ENCODE results near the gene ITIH4.

The ITIH4 gene

GRCh38 chr3:52801839-52802238 is 28.6 kb downstream of the ITIH4 start:
- no peak for DNase-seq (ENCODE audit: low read depth in 3 of 3, low spot score in 1 of 3)

DNA sequence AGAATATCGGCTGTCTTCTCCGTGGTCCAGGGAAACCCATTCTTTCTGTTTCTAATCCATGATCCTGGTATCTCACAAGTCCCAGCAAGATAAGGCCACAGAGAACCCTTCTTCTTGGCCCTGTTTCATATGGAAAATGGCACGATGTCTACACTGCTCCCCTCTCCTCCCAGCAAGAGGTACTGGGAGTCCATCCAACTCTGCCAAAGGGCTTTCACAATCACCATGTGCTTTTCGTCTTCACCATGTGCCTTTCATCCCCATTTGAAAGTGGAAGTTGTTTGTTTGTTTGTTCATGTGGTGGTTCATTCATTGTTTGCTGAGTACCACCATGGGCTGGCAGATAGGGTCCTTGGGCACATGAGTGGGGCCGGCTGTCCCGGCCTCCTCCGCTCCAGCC is 30.4 kb downstream of the ITIH4 start:
- DNase-seq (ENCODE audit: low read depth in 3 of 3, low spot score in 1 of 3): no peak

DNA sequence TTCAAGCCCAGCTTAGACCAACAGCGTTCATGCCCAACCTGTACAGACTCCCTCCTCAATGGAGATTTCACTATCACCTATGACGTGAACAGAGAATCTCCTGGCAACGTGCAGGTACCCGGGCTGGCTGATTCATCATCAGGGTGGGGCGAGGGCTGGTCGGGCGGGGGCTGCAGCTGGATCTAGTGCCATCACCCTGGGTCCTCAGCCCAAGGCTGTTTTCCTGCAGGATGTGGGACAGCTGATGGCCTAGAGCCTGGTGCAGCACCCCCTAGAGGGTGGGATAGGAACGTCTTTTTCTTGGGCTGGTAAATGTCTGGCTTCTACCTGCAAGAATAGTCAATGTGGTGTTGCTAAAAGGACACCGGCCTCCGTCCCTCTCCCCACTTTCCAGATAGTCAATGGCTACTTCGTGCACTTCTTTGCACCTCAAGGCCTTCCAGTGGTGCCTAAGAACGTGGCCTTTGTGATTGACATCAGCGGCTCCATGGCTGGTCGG is 31.4 kb downstream of the ITIH4 start:
- no peak for DNase-seq (ENCODE audit: low read depth in 3 of 3, low spot score in 1 of 3)

DNA sequence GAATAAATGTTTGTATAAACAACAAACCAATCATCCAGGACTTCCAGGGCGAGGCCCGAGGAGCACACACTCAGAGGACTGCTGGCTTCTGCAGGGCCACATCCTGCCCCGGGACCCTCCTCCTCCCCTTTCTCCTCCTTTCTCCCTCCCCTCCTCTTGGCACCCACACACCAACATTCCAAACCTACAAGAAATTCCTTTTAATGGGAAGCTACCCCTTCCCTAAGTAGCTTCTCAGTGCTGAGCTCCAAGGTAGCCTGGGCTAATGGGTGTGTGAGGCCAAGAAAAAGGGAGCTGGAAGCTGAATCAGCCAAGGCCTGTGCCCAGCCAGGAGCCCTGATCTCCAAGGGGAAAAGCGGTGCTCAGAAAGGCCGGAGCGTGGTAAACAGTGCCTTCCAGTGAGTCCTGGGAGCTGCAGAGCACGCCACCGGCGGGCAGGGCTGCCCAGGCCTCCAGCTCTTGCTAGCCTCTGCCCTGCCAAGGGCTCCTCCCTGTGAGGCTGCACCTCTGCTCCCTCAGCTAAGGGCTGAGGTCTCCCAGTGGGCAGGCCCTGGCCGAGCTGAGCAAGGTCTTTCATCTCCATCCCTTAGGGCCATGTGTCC is 32.0 kb downstream of the ITIH4 start:
- no peak for DNase-seq (ENCODE audit: low read depth in 3 of 3, low spot score in 1 of 3)

DNA sequence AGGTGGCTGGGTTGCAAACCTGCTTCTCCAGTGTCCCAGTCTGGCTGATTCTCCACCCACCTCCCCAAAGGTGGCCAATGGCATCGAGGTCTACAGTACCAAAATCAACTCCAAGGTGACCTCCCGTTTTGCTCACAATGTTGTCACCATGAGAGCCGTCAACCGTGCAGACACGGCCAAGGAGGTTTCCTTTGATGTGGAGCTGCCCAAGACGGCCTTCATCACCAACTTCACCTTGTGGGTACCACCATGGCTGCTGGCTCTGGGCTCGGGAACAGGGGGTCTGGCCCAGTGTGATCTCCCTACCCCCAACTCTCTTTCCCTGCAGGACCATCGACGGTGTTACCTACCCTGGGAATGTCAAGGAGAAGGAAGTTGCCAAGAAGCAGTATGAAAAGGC is 34.1 kb downstream of the ITIH4 start:
- DNase-seq (ENCODE audit: low read depth in 3 of 3, low spot score in 1 of 3): no peak

DNA sequence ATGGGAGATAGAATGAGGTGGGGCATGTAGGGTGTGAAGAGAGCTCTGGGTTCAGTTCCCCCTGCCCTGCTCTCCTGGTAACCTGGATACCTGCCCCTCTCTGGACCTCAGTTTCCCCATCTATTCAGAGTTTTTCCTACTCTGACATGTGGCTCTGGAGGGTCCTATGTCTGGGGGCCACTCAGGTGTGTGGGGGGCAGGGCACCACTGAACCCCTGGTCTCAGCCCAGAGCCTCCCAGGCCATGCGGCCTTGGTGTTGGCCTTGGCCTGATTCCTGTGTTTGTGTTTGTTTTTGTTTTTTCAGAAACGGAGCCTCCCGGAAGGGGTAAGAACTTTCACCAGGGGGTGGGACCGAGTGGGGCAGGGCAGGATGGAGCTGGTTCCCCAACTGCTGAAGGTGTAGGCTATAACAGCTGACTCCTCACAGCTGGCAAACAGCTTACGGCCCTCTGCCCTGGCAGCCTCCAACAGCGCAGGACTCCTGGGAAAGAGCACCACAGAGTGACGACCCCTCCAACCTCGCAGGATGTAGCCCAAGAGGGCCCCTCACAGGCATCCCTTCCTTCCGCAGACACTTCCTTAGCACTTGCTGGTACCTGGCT is 35.1 kb downstream of the ITIH4 start:
- no peak for DNase-seq (ENCODE audit: low read depth in 3 of 3, low spot score in 1 of 3)

GRCh38 chr3:52794612-52795099 is 35.8 kb downstream of the ITIH4 start, which contains the start of gene ITIH3:
TSS of gene ITIH3 (plus strand) at chr3:52794796. CDS start at chr3:52794804, 8 bp downstream.
- no peak for DNase-seq (ENCODE audit: low read depth in 3 of 3, low spot score in 1 of 3)

DNA sequence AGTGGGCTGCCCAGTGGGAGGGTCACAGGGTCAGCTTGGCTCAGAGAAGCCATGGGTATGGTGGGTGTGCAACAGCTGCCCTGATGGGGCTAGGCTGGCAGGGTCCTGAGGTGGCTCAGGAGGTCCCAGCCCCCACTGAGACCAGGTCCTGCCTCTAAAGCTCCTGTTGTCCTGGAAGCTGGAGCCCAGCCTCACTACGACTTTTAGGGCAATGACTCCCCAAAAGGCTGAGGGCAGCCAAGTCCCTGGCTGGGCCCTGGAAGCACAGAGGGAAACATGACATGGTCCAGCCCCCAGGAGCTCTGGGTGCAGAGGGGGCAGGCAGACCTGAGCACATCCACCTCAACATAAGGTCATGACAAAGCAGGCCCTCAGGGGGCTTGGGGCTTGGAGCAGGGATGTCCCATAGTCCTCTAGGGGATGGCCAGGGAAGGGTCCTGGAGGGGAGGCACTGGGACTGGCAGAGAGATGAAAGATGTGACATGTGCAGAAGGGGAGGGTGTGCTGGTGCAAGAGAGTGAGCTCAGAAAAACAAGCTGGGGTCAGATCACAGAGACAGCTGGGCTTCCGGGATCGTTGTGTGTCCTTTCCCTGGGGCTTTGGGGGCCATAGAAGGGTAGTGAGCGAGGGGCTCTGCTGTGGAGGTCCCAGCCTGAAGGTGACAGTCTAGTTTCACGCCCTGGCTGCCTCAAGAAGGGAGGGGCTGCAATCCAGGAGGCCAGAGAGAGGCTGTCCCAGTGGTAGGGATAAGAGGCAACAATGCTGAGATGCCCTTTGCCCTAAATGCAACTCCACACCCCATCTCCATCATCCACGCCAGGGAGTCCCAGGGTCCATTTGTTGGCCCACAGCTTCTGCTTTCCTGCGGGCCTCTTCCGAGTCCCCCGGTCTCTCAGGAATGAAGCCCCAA is 36.5 kb downstream of the ITIH4 start:
- DNase-seq (ENCODE audit: low read depth in 3 of 3, low spot score in 1 of 3): no peak

DNA sequence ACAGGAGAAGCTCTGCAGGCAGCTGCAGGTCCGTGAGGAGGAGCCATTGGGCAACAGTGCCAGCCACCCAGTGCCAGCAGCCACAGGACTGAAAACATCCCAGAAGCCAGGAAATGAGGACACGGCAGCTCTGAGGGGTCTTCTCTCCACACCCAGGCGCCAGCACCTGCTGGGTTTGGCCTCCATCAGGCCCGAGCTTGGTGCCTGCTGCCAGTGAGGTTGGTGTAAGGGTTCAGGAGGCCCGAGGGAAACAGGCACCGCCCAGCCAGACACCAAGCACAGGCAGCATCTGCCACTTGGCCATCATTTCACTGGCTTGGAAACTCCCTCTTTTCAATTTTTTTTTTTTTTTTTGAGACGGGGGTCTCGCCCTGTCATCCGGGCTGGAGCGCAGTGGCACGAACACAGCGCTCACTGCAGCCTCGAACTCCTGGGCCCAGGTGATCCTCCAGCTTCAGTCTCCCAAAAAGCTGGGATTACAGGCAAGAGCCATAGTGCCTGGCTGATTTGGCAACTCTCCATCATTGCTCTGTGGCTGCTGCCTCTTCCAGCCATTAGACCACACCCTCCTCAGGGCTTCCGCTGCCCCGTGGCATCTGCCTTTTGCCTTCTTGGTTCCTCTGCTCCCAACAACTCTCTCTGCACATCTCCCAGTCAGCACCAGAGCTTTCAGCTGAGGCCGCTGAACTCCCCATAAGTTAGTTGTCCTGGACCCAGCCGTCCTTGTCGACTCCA is 37.3 kb downstream of the ITIH4 start:
- DNase-seq (ENCODE audit: low read depth in 3 of 3, low spot score in 1 of 3): no peak

GRCh38 chr3:52792413-52792812 is 38.1 kb downstream of the ITIH4 start:
- no peak for DNase-seq (ENCODE audit: low read depth in 3 of 3, low spot score in 1 of 3)

- no peak for DNase-seq (ENCODE audit: low read depth in 3 of 3, low spot score in 1 of 3)
These were observed 38.5 kb downstream of the ITIH4 start for GRCh38 chr3:52791928-52792327.

GRCh38 chr3:52791366-52791765 is 39.1 kb downstream of the ITIH4 start:
- DNase-seq (ENCODE audit: low read depth in 3 of 3, low spot score in 1 of 3): no peak

DNA sequence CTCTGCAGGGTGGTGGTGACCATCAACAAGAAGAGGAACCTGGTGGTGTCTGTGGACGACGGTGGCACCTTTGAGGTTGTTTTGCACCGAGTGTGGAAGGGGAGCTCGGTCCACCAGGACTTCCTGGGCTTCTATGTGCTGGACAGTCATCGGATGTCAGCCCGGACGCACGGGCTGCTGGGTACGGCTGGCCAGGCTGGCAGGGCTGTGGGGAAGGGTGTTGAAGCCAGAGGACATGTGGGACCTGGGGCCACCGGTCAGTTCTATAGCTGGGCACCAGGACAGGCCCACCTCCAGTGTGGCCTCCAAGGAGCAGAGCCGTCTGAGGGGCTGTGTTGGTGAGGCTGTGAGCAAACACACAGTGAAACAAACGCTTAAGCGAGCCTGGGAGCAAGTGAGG is 39.7 kb downstream of the ITIH4 start:
- DNase-seq (ENCODE audit: low read depth in 3 of 3, low spot score in 1 of 3): no peak

GRCh38 chr3:52790337-52790736 is 40.1 kb downstream of the ITIH4 start:
- no peak for DNase-seq (ENCODE audit: low read depth in 3 of 3, low spot score in 1 of 3)

DNA sequence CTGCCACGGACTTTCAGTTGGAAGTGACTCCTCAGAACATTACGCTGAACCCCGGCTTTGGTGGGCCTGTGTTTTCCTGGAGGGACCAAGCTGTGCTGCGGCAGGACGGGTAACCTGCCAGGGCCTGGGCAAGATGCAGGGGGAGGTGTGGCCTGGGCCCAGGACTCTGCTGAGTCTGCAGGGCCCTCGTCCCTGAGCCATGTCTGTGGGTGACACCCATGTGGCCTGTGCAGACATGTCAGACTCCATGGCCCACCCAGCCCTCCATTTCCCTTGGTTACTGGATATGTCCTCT is 40.8 kb downstream of the ITIH4 start:
- DNase-seq (ENCODE audit: low read depth in 3 of 3, low spot score in 1 of 3): no peak

GRCh38 chr3:52788890-52789745 is 41.4 kb downstream of the ITIH4 start:
- no peak for DNase-seq (ENCODE audit: low read depth in 3 of 3, low spot score in 1 of 3)

GRCh38 chr3:52787672-52788625 is 42.5 kb downstream of the ITIH4 start:
- DNase-seq (ENCODE audit: low read depth in 3 of 3, low spot score in 1 of 3): no peak

- no peak for DNase-seq (ENCODE audit: low read depth in 3 of 3, low spot score in 1 of 3)
These were observed 43.2 kb downstream of the ITIH4 start for GRCh38 chr3:52787246-52787645.

All from stimulated activated CD4-positive, alpha-beta T cell treated with anti-CD3 and anti-CD28 coated beads, TNF-alpha, amount 100 ng/mL, for 1 hour (primary cell).